ENCODE results near the gene FGFRL1.

FGFRL1 gene

DNA sequence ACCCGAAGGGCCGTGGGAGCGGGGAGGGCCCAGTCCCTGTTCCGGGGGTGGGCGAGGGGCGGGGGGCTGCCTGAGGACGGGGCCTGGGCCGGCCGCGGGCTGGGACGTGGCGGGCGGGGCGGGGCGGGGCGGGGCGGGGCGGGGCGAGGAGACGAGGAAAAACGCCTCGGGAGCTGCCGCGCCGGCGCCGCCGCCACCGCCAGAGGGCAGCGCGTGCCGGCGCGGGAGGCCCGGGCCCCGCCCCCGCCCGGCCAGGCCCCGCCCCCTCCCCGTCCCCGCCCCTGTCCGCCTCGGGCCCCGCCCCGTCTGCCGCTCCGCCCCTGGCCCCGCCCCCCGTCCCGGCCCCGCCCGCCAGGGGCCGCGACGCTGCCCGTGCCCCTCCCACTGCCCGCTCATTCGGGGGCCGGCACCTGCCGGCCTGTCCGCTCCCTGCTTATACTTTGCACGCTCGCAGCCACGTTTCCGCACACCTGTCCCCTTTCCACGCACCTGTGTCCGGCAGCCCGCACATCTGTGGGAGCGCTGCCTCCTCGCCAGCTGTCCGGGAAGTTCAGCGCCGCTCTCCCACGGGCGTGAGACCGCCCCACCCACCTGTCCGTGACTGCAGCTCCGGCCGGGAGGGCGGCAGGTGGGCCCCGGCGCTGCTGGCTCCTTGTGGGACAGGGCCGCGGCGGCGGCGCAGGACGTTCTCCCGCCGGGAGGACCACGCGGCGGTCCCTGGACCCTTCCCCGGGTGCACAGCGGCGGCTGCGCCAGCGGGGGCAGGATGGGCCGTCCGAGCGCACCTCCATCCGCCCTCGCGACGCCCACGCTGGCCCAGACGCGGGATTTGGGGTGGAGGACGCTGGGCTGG, 1.7 kb upstream of the FGFRL1 start:
- DNase-seq, result peak; percentile 13

DNA sequence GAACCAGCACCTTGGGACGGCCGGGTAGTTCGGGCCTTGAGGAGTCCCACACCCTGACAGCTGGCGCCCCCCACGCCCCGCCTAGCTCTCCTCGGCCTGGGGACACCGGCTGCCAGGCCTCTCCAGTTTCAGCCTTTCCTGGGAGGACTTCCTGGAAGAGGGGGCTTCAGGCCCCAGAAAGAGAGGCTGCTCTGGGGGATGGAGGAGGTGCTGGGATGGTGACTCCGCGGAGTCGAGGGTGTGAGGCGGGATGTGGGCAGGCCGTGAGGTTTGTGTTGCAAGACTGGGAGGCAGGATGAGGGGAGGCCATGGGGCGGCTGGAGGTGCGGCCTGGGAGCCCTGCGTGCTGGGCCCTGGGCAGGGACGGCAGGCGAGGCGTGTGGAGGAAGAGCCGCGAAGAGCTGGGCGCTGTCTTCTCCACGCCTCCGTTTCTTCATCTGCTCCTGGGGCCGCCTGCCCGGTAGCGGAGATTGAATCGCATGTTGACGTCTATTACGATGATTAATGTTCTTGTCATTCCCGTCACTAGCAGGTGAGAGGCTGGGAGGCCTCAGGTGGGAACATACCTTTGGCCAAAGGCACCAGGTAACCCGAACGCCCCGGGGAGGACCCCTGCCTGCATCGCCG, 918 bp upstream of the FGFRL1 start:
- DNase-seq, result peak; percentile 35

GRCh38 chr4:1011666-1012033, 224 bp downstream of the FGFRL1 start:
- DNase-seq, result no peak

GRCh38 chr4:1012034-1012739, 761 bp downstream of the FGFRL1 start:
- DNase-seq, result no peak

- no peak for DNase-seq
Observed at GRCh38 chr4:1013225-1014073, 2.0 kb downstream of the FGFRL1 start.

GRCh38 chr4:1014291-1015167, 3.1 kb downstream of the FGFRL1 start:
- DNase-seq, result no peak

DNA sequence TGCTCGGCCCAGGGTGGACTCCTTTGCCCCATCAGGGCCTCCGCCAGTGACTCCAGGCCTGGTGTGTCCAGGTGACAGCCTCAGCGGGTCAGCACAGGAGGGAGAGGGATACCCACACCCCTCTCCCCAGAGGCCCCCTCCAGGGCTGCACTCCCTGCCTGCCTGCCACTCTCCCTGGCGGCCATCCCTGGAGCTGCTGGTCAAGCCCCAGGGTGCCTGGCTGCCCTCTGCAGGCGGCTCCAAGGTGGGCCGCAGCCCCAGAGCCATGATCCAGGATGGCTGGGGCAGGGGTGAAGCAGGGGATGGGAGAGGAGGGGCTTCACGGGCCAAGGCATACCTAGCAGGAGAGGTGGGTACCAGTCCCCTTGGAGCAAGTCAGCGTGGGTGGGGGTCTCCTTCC, 3.8 kb downstream of the FGFRL1 start:
- no peak for DNase-seq

GRCh38 chr4:1015746-1016145, 4.3 kb downstream of the FGFRL1 start:
- no peak for DNase-seq

GRCh38 chr4:1017211-1017610, 5.8 kb downstream of the FGFRL1 start:
- DNase-seq, result no peak

GRCh38 chr4:1017706-1018105, 6.3 kb downstream of the FGFRL1 start:
- no peak for DNase-seq

GRCh38 chr4:1018147-1019020, 7.0 kb downstream of the FGFRL1 start:
- no peak for DNase-seq

- no peak for DNase-seq
Observed at GRCh38 chr4:1019320-1019719, 7.9 kb downstream of the FGFRL1 start.

- DNase-seq, result no peak
Observed at GRCh38 chr4:1019729-1020470, 8.5 kb downstream of the FGFRL1 start.

GRCh38 chr4:1021386-1022050, 10.1 kb downstream of the FGFRL1 start:
- no peak for DNase-seq

DNA sequence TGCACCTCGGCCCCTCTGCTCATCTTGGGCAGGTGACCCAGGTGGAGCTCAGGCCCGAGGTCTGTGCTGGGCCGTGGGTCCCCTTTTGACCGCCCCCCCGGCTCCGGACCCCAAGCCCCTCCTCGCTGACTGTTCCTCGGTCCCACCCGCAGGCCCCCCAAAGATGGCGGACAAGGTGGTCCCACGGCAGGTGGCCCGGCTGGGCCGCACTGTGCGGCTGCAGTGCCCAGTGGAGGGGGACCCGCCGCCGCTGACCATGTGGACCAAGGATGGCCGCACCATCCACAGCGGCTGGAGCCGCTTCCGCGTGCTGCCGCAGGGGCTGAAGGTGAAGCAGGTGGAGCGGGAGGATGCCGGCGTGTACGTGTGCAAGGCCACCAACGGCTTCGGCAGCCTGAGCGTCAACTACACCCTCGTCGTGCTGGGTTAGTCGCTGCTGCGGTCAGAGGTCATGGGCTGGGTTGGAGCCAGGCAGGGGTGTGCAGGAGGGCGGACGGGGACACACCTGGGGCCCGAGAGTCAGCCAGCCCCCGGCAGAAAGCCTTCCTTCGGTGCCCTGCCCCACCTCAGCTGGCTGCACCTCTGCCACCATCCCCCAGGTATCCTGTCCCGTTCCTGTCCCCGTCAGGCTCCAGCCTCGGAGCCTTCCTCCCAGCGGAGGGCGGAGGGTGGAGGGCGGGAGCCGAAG, 10.8 kb downstream of the FGFRL1 start:
- no peak for DNase-seq

GRCh38 chr4:1022739-1023066, 11.3 kb downstream of the FGFRL1 start:
- DNase-seq, result no peak

GRCh38 chr4:1023075-1023640, 11.7 kb downstream of the FGFRL1 start:
- DNase-seq, result no peak

DNA sequence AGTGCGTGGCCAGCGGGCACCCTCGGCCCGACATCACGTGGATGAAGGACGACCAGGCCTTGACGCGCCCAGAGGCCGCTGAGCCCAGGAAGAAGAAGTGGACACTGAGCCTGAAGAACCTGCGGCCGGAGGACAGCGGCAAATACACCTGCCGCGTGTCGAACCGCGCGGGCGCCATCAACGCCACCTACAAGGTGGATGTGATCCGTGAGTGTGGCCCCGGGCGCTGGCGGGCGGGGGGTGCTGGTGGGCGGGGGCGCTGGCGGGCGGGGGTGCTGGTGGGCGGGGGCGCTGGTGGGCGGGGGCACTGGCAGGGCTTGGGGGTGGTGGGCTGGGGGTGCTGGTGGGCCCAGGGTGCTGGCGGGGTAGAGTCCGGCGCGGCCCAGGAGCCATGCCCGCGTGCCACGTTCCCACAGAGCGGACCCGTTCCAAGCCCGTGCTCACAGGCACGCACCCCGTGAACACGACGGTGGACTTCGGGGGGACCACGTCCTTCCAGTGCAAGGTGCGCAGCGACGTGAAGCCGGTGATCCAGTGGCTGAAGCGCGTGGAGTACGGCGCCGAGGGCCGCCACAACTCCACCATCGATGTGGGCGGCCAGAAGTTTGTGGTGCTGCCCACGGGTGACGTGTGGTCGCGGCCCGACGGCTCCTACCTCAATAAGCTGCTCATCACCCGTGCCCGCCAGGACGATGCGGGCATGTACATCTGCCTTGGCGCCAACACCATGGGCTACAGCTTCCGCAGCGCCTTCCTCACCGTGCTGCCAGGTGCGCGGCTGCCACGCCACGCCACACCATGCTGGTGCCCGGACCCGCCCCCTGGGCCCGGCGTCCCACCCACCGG, 12.7 kb downstream of the FGFRL1 start:
- DNase-seq, result no peak

Measured in NCI-H1105 treated with DMSO at 0.1 percent for 48 hours (cell line).